GM18907 (cell line): ENCODE results near the gene GGA3.

Experiments used
- ATAC-seq: cut with Tn5 transposase; IDR thresholded peaks from one replicate; pipeline ENCODE4 v1.9.1; 2021; ENCODE audit warnings: mild to moderate bottlenecking, moderate library complexity; ENCODE audit not compliant: unreplicated experiment

Gene GGA3

DNA sequence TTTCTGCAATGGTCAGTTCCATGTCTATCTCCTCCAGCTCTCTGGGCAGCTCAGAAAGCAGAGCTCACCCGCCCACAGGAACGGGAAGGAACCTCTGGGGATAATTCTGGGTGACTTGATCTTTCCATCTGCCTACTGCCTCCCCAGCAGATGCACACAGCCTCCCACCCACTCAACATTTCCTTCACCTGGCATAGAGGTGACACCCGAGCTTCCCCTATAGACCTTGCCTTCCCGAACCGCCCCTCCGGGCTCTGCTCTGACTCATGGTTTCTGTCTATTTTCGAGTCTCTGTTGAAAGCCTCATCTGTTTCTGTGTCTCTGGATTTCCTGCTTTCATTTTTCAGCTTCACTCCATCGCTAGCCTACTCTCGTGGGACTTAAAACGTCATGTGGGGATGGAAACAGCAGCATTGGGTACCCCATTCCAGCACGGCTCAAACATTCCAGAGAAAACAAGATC lies 11.4 kb downstream of the GGA3 start:
- peak; percentile 73 for ATAC-seq

DNA sequence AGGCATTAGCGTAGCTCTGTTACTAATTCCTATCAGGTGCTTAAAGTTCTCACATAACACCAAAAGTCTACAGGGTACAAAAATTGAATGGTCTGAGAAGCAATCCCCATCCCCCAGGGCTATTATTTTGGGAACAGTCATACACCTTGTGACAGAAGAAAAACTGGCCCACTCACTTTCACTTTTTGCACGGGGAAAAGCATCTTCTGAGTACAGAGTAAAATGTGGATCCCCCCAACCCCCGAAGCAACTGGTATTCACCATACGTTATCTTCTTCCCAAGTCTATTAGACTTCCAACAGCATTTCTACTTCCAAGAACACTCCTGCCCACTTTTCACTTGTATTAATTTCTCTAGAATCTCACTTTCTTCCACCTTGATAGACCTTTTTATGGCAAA lies 11.8 kb downstream of the GGA3 start:
- ATAC-seq = no peak

DNA sequence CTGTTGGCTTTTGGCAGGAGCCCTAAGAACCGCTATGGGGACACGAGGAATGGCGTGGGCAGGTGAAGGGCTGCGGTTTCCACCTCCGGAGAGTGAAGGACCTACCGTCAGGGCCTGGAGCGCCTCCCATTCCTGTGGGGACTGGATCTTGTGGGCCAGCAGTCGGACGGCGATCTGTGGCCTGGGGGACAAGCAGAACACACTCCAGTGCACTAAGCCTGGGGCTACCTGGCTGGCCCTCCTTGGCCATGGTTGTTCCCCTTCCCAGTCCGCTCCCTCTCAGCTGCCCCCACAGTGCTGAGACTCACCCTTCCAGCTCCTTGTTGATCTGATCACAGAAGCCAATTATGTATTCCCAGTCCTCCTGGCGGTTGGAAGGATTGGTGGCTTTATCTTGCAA lies 15.0 kb downstream of the GGA3 start:
- no peak for ATAC-seq

DNA sequence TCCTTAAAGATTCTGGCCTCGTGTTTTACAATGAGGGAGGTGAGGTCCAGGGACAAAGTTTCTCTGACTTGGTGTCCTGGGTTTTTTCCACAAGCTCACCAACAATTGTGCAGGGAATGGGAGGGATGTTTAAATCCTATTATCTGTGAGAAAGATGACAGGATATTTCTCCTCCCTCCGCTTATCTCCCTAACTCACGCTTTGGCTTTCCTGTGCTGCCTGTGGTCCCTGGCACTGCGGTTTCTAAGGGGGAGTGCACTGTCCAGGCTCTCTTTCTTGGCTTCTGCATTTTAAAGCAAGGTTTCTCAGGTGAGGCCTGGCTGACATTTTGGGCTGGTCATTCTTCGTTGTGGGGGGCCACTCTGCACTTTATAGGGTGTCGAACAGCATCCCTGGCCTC lies 16.4 kb downstream of the GGA3 start:
- ATAC-seq = no peak

DNA sequence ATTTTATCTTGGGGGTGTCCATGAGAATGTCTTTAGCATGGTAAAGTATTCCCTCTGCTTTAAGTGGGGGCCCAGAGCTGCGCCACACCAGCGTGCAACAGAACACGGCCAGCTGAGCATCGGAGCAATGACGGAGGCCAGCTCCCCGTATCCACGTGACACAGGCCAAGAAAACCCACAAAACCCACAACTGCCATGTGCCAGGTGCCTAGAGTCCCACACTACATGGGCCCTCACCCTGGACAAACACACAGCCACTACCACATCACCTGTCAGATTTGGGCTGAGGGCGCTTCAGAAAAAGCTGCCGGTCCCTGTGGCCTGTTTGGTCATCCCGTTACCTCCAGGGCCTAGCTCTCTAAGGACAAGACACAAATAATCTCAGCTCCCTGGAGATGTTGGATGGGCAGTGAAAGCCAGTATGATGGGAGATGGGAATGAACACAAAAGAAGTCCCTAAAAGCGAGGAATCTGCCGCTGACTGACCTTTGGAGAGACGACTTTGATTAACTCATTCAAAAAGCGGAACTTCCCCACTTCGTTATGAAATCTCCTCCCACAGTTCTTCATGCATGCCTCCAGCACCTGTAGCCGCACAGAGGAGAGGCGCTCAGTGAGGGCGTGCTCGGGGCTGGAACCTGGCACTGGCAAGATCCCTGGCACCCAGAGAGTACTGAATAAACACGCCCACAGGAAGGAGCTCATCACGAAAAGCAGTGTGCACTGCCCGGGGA lies 17.1 kb downstream of the GGA3 start:
- no peak for ATAC-seq

DNA sequence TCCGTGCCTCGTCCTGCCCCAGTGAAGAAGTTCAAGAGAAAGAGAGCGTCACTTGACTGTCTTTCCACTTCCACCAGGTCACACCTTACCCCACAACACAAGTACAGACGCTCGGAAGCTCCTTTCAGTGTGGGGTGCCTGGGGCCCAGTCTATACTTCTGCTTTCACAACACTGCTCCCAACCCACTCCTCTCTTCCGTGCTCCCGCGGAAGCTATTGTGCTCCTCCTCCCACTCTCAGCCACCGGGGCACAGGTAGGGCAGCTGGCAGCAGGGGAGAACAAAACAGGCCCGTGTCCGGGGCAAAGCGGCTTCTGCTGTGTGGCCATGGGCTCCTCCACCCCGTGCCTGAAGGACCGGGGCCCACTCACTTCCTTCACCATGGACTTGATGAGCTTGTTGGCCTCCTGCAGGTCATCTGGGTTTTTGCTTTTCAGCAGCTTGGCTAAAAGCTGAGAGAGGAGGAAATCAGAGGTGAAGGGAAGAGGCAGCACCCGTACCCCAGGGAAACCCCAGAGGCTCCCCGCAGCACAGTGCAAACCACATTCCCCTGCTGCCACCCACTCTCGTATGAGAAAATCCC lies 18.9 kb downstream of the GGA3 start:
- ATAC-seq = no peak

DNA sequence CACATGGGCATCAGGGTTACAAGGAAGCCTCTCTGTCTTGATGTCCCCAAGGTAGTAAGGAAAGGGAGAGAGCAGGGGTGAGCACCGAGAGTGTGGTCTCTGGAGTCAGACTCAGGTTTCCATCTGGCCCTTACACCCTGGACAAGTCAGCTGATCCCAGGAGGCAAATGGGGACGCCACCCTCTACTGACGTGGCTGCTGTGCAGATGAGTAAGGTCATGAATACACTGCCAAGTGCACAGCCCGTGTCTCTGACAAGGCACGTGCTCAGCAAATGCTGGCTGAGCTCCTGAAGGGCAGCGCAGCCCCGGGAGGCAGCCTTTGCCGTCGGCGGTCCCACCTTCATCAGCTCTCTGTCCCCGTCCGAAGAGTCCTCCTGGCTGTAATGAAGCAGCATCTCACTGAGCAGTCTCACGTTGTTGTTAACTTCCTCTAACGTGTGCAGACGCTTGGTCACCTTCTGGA lies 19.4 kb downstream of the GGA3 start:
- ATAC-seq = no peak

DNA sequence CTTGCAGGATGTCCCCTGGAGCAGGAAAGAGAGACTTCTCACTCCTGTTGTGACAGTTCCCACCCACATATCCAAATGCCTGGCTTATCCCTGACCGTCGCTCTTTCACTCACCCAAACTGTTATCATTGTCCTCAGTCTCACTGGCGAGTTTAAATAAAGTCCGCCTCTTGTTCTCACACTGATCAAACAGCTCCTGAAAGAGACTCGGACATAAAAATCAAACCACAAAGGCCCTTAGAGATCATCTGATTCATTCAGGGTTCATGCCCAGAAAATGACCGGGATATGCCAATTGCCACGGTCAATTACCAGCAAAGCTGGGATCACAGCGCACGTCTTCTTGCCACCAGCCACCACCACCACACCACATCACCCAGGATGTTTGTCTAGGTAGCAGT lies 19.9 kb downstream of the GGA3 start:
- no peak for ATAC-seq

DNA sequence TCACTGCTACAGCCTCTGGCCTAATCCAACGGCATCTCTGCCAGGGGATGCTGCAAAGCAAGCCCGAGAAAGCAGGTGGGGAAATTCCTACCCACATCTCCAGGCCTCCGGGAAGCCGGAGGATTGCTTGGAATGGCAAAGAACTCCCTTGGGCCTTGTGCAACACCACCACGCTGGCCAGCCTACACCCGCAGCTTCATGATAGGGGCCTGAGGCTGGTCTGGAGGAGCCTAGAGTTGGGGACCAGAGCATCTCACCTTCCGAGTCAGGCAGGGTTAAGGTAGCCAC lies 20.3 kb downstream of the GGA3 start:
- no peak for ATAC-seq

DNA sequence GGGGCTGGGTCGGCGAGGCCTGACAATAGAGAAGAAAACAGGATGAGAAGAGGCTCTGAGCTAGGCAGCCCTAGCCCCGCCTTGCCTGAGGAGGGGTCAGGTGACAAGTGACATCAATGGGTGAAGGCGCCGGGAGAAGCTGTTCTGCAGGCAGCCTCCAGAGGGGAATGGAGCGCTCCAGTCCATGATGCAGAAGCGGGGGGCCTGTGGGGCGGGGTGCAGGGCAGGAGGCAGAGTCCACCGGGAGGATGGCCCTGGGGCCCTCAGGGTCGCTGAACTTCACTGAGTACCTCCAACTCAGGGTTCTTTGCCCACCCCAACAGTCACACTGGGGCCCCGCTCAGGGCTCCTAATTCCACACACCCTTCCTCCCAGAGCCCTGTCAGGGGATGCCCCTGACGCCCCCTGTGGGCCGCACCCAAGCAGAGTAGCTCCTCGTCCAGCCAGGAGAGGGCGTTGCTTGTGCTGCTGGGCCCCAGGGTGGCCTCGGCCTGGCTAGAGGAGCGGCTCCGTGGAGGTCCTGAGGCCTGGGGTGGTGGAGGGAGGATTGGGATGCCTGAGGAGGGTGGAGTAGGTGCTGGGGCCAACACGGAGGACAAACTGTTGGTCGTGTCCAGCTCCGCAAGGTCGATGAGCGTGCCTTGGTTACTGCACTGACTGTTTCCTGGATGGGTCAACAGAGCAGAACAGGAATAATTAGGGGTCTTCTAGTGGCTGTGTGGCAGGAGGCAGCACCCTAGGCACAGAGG lies 20.8 kb downstream of the GGA3 start:
- no peak for ATAC-seq

DNA sequence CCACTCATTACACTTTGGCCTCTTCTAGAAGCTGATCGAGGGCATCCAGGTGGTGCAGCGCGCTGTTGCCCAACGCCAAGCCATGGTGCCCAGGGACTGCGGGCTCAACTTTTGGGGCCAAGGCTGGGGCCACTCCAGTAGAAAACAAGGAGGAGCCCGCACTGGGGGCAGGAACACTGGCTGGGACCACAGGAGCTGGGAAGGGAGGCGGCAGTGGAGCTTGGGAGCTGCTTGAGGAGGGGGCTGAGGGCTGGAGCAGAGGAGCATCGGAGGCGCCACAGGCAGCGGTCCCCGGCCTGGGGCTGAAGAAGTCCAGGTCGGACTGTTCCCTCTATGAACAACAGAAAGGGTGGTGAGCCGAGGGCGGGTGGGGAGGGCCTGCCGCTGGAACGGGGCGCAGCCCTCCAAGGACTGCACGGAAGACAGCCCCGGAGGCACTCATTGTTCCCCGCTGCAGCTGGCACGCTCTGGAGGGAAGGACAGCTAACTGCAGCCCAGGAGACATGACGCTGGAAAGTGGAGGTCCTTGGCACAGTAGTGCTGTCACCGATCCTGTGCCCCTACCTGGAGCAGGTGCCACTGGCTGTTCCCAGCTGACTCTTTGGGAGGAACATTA lies 21.5 kb downstream of the GGA3 start:
- no peak for ATAC-seq

DNA sequence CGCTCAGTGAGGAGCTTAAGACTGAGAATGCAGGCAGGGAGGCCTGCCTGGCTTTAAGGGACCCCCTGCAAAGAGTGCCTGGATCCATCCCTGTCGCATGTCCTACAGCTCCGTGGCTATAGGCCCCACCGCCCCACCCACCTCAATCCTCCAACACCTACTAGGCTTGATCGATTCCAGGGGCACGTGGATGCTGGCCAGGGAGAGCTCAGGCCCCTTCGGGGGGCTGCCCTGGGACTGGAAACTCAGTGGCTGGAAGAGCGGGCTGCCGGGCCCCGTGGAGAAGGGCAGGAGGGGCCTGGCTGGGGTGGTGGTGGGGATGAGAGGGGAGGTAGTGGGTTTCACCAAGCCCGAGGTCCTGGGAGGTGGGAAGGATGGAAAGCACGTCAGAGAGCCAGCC lies 22.2 kb downstream of the GGA3 start:
- ATAC-seq = no peak

DNA sequence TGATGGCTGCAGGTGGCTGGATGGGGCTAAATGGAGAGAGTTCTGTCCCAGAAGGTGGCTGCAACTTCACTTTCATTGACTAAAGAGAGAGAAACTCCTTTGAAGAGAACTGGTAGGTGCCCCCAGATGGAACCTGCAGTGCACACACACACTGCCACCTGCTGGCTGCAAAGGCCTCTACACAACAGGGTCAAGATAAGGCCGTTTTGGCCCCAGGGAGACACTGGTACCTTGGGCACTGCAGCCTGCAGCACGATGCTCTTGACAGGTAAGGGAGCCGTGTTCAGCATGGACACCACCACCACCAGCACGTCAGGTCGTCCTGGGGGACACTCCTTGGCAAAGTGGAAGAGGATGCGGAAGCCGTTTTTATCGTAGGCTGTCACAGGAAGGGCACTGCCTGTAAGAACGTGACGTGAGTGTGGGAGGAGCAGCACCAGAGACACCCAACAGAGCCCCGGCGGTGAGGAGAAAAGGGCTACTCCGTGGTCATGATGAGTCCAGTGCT lies 22.7 kb downstream of the GGA3 start:
- ATAC-seq = no peak

DNA sequence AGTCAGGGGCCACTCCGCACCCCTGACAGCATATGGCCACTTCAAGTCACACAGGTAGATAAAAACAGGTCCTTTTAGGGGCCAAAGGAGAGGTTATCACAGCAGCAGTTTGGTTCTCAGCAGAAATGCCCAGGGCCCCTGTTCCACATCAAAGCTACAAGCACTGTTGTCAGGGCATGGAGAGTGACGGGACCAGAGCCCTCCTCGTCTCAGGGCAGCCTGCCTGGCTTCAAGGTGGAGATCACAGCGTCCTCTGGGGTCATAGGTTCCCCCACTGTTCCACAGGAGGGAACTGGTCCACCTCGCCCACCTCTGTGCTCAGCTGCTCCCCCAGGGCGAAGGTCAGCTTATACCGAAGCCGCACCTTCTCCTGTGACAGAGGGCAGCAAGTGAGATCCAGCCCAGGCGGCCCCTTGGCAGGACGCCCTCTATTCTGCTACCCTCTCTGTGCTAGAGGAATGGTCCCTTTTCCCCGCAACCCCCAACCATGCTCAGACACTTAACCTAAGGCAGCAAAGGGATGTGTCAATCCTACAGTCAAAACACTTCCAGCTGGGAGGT lies 23.3 kb downstream of the GGA3 start:
- ATAC-seq = no peak

DNA sequence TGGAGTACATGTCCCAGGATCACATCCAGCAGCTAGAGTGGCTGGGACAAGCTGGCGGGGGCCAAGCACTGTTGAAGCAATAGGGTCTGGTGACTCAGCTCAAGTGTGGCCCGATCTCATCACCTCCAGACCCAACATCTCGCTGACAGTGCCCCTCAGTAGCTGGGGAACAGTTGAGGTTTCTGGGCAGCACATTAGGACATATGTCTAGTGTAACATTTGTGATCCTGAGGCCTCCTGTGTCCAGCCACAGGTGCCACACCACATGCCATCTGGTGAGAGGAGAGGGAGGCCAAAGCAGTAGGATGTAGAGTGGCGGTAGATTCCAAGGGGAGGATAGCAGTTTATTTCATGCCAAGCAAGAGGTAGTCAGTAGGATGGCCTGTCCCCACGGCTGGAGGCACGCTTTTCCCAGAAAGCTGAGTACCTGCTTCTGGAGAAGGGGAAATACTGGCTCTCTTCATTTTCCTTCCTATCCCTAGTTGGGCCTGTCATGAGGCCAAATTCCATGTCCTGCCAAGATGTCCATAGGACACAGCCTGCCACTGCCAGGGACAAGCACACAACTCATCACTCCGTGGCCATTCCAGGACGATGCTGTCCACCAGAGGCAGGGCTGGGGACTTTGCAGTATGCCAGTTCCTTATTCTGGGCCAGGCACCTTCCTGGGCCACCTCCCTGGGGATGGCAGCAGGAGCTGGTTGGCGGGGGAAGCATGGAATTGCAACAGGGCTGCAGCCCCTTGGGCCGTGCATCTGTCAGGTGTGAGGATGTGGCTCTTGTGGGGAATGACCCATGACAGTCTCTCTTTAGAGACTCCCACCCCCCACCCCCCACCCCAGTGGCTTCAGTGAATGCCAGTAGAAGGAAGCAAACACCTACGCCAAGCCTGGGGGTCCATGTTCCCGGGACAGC lies 24.0 kb downstream of the GGA3 start:
- no peak for ATAC-seq

DNA sequence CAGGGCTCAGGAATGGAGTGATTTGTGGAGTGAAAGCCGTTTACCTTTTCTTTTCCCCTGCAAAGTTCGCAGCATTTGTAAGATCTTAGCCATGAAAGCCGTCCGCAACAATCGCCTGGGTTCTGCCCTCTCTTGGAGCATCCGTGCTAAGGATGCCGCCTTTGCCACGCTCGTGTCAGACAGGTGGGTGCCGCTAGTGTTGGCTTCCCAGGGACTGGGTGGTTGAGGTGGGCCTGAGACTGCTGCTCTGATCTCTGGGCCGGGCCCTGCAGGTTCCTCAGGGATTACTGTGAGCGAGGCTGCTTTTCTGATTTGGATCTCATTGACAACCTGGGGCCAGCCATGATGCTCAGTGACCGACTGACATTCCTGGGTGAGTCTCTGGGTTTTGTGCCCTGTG lies 28.6 kb downstream of the GGA3 start:
- no peak for ATAC-seq

DNA sequence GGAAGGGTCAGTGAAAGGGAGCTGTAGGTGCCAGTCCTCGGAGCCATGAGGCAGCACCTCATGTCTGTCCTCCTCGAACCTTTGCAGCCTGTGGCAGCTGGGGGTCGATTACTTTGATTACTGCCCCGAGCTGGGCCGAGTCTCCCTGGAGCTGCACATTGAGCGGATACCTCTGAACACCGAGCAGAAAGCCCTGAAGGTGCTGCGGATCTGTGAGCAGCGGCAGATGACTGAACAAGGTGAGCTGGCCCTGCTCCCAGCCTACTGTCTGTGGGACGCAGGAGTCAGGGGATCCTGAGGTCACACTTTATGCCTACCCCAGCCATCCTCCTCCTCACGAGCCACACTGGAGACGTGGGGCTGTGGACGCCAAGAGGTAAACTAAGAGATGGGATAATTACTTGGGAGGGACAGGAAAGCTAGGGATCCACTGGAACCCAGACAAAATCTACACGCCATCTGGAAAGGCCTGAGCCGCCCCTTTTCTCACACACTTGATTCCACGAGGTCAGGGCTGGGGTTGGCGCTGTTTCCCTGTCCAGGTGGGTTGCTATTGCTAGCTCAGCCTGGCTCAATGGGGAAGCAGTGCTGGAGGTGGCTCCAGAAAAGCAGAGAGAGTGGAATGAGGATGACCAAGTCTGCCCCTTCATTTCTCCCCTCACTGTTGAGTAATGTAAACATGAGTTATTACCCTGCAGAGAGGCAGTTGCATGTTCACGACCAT lies 29.5 kb downstream of the GGA3 start:
- ATAC-seq = no peak

DNA sequence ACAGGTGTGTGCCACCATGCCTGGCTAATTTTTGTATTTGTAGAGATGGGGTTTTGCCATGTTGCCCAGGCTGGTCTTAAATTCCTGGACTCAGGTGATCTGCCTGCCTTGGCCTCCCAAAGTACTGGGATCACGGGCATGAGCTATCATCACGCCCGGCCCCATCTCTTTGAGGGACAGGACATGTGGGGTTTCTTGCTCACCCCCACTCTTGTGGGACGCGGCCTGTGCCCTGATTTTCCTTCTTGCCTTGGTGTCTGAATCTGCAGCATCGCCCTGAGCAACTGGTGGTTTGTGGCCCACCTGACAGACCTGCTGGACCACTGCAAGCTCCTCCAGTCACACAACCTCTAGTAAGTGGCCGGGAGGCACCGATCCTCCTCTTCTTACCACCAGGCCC lies 30.3 kb downstream of the GGA3 start:
- no peak for ATAC-seq

DNA sequence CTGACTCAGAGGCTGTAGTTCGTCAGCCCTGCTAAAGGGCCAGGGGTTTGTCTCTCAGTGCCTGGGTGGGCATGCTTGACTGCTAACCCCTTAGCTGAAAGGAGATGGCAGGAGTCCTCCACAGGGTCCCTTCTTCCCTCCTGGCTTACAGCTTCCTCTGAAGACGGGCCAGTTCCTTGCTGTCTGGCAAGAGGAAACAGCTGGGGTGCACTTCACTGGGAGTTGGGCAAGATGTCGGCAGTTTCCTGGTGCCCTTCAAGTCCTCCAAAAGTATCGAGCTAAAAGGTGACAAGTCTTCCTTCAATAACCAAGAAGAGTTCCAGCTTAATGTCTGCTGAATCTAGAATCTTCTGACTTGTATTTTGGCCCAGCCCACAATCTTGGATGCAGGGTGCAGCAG lies 32.6 kb downstream of the GGA3 start:
- ATAC-seq = no peak

DNA sequence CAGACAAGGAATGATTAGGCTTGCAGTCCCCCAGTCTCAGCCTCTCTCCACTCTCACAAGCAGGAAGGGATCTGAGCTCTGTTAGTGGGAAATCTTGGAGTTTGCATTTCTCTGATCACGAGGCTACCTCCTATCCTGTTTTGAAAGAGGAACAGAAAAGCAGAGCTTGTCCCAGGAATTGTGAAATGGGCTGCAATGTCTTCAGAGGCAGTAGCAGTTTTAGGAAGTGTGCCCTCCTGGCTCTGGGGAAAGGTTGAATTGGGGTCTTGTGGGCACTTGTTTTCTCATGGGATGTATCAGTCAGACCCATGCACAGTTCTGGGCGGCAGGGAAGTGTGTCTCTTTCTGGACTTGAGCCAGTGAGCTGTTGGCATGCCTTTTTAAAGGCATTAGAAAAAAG lies 33.1 kb downstream of the GGA3 start:
- ATAC-seq = no peak
